ENCODE measurements around the gene PRPS1.
"Not testable (repeated sequence)": the region's sequence is repeated elsewhere in the genome, so short reads cannot be mapped to it uniquely, and the experiment has no call there.

GRCh38 chrX:107609061-107609460, 19.2 kb upstream of the PRPS1 start:
- TF ChIP-seq, protein P1, sequence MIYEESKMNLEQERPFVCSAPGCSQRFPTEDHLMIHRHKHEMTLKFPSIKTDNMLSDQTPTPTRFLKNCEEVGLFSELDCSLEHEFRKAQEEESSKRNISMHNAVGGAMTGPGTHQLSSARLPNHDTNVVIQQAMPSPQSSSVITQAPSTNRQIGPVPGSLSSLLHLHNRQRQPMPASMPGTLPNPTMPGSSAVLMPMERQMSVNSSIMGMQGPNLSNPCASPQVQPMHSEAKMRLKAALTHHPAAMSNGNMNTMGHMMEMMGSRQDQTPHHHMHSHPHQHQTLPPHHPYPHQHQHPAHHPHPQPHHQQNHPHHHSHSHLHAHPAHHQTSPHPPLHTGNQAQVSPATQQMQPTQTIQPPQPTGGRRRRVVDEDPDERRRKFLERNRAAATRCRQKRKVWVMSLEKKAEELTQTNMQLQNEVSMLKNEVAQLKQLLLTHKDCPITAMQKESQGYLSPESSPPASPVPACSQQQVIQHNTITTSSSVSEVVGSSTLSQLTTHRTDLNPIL (CRISPR knock-in tag; IDR thresholded peaks at IDR 0.05; ENCODE audit: low read depth) = not testable (repeated sequence)
- TF ChIP-seq ARNTL (CRISPR knock-in tag; IDR thresholded peaks at IDR 0.05; ENCODE audit: borderline replicate concordance, low read depth) = not testable (repeated sequence)
